Measurements from ENCODE around the gene CDH11.

CDH11 gene

DNA sequence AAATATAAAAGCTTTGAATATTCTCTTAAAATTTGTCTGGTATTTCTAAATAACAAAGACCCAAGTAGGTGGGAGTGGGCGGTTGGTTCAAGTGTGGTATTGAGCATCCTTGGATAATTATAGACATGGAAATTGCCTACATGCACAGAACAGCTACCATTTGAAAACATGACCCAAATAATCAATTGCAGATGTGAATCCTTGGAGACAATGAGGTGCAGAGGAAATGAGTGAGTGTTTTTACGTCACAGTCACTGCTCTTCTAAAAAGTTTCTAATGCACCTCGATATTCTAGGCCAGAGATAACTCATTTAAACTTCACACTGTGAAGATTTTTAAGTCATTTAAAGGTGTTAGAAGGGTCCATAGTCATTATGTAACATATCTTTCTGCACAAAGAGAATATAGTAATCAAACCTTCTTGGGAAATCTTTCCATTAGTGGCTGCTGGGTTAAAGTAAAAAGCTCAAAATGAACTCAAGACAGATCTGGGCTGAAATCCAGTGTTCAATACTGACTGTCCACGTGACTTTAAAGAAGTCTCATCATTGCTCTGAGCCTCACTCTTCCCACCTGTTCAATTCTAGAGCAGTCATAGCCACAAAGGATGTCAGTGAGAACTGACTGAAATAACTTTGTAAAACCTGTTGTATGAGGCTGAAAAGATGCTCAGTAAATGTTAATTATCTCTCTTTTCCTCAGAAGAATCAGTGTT, 144.5 kb downstream of the CDH11 start:
- no peak for DNase-seq (ENCODE audit: low read depth)

DNA sequence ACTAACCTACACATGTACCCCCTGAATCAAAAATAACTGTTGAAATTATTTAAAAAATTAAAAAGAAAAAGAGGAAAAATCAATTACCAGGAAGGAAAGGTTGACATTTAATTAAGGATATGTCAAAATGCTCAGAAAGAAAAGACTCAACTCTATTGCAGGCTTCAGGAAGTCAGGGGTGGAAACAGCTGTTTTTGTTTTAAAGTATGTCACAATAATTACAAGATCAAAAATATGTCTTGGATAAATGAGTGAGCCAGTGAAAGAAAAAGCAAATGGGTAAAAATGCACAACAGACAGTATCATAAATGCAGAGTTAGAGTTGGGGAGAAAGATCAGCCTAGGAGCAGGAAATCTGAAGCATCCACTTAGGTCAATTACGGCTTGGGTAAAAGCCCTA, 146.0 kb downstream of the CDH11 start:
- DNase-seq (ENCODE audit: low read depth): no peak

DNA sequence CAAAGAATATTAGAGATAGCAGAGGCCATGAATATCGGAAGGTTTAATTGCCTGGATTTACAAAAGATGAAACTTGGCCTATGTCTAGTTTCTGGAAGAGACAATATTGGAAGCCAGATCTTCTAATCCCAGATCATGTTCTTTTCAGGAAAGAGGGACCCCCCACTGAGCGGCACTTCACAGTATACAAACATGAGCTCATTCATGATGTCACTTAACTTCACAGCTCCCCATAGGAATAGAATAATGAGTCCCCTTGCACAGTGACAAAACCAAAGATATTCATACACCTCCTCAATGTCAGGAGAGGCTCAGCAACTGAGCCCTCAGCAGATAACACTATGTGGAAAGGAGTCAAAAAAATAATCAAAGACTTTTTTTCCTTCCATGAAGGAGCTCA, 147.5 kb downstream of the CDH11 start:
- DNase-seq (ENCODE audit: low read depth): no peak

DNA sequence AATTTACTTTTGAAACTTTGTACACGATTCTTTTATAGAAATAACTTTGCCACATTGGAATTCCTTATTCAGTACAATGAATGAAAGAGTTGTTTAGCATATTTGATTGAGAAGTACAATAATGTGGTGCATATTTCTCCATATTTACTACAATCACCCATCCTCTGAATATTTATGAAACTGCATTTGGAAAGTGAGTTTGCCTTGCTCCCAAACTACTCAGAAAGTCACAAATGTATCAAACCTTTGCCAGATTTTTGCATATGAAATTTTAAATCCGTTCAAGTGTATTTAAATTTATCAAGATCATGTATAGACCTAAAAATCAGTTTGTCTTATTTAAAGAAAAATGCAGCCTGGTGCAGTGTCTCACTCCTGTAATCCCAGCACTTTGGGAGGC, 148.7 kb downstream of the CDH11 start:
- DNase-seq (ENCODE audit: low read depth): no peak

DNA sequence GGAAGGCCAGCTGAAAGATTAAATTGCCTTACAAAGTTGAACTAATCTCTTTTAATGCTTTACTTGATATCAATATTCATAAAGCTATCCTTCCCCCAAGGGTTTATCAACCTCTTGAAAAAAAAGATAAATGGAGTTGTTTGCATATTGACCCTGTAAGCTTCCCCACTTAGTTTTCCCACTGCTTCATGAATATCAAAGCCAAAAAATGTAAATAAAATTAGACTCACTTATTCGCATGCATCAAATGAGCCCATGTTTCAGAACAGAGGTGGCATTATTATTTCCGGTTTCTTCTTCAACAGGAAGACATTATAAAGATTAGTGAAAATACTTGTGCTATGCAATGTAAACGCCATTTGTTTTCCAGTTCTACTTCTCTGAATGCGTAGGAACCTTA, 150.7 kb downstream of the CDH11 start:
- no peak for DNase-seq (ENCODE audit: low read depth)

DNA sequence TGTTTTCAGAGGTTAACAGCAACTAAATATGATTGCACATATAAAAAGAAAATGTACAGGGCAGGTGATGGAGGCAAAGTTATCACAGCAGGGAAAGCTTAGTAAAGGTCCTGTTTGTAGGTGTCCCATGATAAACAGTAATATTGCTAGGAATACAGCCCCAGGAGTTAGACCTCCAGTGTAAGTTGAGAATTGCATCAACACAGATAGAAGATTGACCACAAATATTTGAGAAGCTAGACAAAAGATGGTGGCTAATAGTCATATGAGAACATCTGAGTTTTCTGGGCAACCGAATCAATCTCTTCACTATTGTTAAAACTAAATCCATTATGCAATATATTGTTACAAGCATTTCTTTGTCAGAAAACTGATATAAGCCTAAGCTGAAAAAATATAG, 152.6 kb downstream of the CDH11 start:
- peak; percentile 73 for DNase-seq (ENCODE audit: low read depth)

GRCh38 chr16:64968539-64968938, 153.3 kb downstream of the CDH11 start:
- no peak for DNase-seq (ENCODE audit: low read depth)

- peak; percentile 88 for DNase-seq (ENCODE audit: low read depth)
These were observed 157.7 kb downstream of the CDH11 start for GRCh38 chr16:64964126-64964540.

DNA sequence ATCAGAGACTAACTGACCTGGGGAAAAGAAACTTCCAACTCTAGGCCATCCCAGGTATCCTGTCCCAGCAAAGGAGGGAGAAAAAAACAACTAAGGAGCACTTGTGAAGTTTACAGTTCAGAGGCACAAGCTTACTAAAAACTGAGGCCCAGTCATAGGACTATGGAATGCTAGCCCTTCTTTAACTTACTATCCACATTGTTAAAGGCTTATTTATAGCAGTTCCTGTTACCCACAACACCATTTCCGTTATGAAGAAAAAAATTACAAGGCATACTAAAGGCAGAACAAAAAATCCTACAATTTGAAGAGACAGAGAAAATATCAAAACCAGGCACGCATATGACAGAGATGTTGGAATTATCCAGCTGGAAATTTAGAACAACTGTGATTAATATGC, 159.1 kb downstream of the CDH11 start:
- peak; percentile 38 for DNase-seq (ENCODE audit: low read depth)

DNA sequence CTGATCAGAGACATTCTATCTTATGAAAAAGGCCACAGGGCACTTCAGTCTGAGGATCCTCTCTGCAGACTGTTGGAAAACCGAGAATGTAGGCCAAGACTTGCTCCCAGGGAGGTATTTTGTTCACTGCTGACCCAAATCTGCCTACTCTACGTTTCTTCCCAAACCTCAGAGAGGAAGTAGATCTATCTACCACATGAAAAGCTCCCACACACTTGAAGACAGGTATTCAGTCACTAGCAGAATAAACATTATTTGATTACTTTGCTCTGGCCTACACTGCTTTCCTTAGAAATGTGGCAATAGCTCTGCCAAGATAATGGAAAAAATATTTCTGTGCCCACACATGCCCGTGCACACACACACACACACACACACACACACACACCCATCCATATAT, 164.6 kb downstream of the CDH11 start:
- no peak for DNase-seq (ENCODE audit: low read depth)

DNA sequence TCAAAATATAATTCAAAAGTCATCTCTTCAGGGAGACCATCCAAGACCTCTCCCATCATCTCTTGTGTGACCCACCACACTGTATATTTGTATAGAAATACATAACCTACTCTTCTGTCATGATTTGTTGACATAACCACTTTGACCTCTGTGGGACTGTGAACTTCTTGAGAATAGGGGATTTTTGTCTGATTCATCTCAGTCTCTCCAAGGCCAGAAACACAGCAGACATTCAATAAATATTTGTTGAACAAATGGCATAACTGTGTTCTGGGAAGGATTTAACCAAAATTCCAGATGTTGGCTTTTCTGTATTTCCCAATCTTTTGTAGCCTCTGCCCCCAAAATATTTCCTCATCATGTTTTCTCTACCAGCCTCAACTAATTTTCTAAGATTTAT, 169.7 kb downstream of the CDH11 start:
- peak; percentile 95 for DNase-seq (ENCODE audit: low read depth)

GRCh38 chr16:64951193-64951592, 170.7 kb downstream of the CDH11 start:
- DNase-seq (ENCODE audit: low read depth): no peak

GRCh38 chr16:64950731-64951130, 171.1 kb downstream of the CDH11 start:
- DNase-seq (ENCODE audit: low read depth): no peak

DNA sequence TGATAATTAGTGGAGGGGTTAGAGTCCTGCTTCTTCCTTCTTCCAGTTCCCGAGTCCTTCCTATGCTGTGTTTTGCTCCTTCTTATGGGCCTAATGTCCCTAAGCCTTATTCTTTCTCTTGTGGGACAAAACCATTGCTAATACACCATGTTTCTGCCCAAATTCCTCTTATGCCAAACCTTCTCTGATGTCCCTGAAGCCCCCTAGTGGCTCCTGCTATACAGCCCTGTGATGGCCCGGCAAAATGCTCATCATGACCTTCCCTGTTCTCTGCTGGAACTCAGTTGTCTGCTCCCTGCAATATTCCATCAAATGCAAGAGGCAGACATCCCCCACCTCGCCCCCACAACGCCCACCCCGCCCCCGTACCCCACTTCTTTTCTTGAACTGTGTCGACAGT, 171.6 kb downstream of the CDH11 start:
- no peak for DNase-seq (ENCODE audit: low read depth)

DNA sequence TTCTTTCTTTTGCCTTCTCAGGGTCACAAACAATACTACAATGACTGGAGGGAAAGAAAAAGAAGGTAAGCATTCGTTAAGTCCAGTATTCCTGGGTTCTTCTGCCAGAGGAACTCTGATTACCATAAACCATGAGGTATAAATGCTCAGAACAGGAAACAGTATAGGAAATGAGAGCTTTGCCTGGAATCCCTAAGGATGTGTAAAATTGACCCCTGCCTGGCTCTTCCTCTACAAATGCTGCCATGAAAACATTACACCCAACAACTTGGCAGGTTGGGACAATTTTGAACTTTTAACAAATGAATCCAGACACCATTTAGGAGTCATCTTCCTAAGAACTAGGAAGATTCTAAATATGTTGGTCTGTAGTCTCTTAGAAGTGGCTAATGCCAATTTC, 173.8 kb downstream of the CDH11 start:
- no peak for DNase-seq (ENCODE audit: low read depth)

- no peak for DNase-seq (ENCODE audit: low read depth)
These were observed 174.2 kb downstream of the CDH11 start for GRCh38 chr16:64947651-64948050.

DNA sequence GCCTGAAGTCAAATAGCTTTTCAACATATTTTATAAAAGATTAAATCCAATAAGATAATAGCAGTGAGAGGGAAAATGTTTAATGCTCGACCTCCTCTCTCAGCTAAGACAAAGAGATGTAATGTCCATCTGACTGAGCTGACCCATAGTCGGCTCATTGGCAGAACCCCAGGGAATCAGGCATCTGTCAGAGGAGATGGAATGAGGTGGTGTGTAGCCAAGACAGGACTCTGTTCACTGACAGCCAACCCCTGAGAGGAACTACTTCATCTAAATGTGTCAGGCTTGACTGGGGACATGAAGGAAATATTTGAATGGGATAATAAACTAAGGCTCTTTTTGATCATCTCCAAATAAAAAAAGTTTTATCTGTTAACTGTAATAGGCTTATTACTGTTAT, 188.0 kb downstream of the CDH11 start:
- DNase-seq (ENCODE audit: low read depth): peak; percentile 51

DNA sequence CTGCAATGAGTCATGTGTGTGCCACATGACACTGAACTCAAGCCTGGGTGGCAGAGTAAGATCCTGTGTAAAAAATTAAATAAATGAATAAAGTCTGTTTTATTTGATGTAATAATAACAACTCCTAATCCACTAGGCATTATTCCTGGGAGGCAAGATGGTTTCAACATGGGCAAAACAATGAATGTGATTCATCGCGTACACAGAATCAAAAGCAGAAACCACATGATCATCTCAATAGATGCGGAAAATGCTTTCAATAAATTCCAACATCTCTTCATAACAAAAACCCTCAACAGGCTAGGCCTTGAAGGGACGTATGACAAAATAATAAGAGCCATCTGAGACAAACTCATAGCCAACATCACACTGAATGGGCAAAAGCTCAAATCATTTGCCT, 195.4 kb downstream of the CDH11 start:
- no peak for DNase-seq (ENCODE audit: low read depth)

- DNase-seq (ENCODE audit: low read depth): no peak
These were observed 196.7 kb downstream of the CDH11 start for GRCh38 chr16:64925166-64925565.

- no peak for DNase-seq (ENCODE audit: low read depth)
These were observed 197.8 kb downstream of the CDH11 start for GRCh38 chr16:64924086-64924485.

DNA sequence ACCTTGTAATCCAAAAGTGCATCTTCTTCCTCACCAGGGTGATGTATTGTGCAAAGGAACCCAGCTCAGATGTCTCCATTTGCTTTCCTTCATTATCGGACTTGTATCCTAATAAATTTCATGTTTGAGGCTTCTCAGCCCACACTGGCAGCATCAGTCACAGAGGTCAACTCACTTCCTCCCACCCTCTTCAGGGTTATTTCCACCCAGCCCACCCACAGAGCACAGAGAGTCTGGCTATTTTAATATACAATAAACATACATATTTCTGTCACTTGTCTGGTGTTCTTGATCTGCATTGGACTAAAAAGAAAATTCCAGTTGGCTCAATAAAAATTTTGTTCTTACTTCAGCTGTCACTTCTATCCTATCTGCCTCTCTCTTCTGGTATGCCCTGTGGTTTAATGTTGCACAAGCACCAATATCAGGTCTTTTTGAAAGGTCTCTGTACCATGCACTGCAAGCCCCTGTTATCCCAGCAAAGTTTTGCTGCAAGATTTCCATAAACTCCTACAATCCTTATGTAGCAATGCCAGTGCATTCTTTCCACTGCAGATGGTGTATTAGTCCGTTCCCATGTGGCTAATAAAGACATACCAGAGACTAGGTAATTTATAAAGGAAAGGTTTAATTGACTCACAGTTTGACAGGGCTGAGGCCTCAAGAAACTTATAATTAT, 201.8 kb downstream of the CDH11 start:
- DNase-seq (ENCODE audit: low read depth): peak; percentile 30

DNA sequence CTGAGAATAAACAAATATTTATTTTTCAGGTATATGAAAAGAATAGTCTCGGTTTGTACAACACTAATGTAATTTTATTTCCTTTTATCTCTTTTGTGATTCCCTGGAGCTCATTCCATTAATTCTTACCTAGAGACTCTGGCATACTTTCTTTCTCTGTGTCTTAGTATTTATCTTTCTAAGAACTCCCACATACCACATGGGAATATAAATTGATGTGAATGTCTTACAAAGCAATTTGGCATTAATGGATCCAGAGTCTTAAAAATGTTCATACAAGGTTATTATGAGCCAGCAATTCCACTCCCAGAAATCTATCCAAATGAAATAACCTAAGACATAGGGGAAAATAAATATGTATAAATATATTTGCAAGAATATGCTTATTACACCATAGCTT, 202.7 kb downstream of the CDH11 start:
- no peak for DNase-seq (ENCODE audit: low read depth)

GRCh38 chr16:64916051-64916450, 205.8 kb downstream of the CDH11 start:
- DNase-seq (ENCODE audit: low read depth): no peak

DNA sequence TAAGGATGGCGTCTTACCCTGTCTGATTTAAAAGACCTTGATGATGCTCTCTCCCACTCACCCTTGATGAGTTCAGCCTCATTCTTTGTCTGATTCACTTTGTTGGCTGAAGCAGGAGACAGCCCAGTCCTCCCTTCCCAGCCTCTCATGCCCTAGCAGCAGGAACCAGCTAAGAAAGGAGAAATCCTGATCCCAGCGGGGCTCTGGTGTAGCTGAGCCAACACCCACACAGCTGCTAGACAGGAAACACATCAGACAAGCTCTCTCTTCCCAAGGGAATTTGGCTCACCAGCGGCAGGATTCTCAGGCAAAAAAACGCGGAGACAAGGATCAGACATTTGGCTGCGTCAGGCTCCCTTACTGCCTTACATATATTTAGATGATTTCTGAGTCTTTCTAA, 211.5 kb downstream of the CDH11 start:
- peak; percentile 61 for DNase-seq (ENCODE audit: low read depth)
